ENCODE measurements around the gene RCAN2. TPM values are rescaled to one million over a fixed set of nuclear protein-coding genes. Genes with fewer than 3 reads are reported as not detected.
A peak's percentile ranks its signal among the peaks of the same experiment; 100 is the strongest.

RCAN2 gene
- total and polyA plus RNA-seq, 9 of the 15 experiments (the other 6 are each of a cell fraction or from before 2014, with no cell fraction given) = 0.04 TPM; not detected in 8

DNA sequence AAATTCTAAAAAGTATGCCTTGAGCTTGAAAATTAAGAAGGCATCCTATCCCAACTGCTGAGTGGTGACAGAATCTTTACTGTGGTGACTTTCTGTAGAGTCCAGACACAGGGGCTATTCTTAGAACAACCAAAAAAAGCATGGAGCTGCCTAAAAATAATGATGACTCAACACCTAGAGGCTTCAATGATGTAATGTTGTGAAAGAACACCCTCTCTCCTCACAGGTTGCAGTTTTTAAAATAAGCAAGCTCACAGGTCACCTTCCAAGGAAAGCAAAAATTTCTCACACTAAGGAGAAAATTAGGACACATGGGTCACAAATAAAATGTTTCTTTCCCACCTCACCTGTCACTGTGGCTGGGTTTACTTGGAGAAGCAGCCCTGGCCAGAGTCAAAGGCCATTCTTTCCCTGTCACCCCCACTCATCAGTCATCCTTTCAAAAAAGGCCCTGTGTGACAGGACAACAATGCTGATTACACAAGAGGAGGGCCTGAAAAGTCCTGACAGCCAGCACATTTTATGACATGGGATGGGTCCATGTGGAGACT, 53.5 kb downstream of the RCAN2 start (continued):
- TF ChIP-seq, protein P1, sequence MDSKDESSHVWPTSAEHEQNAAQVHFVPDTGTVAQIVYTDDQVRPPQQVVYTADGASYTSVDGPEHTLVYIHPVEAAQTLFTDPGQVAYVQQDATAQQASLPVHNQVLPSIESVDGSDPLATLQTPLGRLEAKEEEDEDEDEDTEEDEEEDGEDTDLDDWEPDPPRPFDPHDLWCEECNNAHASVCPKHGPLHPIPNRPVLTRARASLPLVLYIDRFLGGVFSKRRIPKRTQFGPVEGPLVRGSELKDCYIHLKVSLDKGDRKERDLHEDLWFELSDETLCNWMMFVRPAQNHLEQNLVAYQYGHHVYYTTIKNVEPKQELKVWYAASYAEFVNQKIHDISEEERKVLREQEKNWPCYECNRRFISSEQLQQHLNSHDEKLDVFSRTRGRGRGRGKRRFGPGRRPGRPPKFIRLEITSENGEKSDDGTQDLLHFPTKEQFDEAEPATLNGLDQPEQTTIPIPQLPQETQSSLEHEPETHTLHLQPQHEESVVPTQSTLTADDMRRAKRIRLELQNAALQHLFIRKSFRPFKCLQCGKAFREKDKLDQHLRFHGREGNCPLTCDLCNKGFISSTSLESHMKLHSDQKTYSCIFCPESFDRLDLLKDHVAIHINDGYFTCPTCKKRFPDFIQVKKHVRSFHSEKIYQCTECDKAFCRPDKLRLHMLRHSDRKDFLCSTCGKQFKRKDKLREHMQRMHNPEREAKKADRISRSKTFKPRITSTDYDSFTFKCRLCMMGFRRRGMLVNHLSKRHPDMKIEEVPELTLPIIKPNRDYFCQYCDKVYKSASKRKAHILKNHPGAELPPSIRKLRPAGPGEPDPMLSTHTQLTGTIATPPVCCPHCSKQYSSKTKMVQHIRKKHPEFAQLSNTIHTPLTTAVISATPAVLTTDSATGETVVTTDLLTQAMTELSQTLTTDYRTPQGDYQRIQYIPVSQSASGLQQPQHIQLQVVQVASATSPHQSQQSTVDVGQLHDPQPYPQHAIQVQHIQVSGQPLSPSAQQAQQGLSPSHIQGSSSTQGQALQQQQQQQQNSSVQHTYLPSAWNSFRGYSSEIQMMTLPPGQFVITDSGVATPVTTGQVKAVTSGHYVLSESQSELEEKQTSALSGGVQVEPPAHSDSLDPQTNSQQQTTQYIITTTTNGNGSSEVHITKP (IDR thresholded peaks at IDR 0.05; ENCODE audit: partially characterized antibody) = no peak
- TF ChIP-seq TRIM28 (IDR thresholded peaks at IDR 0.05) (no peak), CBX2 (IDR thresholded peaks at IDR 0.05; ENCODE audit: insufficient read depth, low read length, poor library complexity, severe bottlenecking) (no peak), BHLHE40 (IDR thresholded peaks at IDR 0.05; ENCODE audit: low read length) (no peak), NR2C2 (CRISPR knock-in tag; IDR thresholded peaks at IDR 0.05) (no peak), NR2C2 (tag; IDR thresholded peaks at IDR 0.05) (peak; percentile 82), HDAC3 (IDR thresholded peaks at IDR 0.05; ENCODE audit: borderline replicate concordance, partially characterized antibody) (peak; percentile 73), XRCC5 (IDR thresholded peaks at IDR 0.05; ENCODE audit: low read depth, low read length) (no peak), L3MBTL2 (IDR thresholded peaks at IDR 0.05) (peak; percentile 25; the same call in 1 of the 2 replicates), SMAD3 (CRISPR knock-in tag; conservative IDR thresholded peaks at IDR 0.05) (no peak), PYGO2 (tag; IDR thresholded peaks at IDR 0.05) (no peak), PRMT5 (CRISPR knock-in tag; IDR thresholded peaks at IDR 0.05) (no peak), ZZZ3 (IDR thresholded peaks at IDR 0.05) (no peak), ZEB2 (IDR thresholded peaks at IDR 0.05) (0 out of 2 replicates have a peak, but pooled peaks have one; percentile 43), POLR3G (IDR thresholded peaks at IDR 0.05; ENCODE audit: extremely low read depth, insufficient read length, insufficient replicate concordance) (no peak), ZNF699 (CRISPR knock-in tag; IDR thresholded peaks at IDR 0.05; ENCODE audit: insufficient replicate concordance) (no peak), SIN3B (IDR thresholded peaks at IDR 0.05; ENCODE audit: low read depth) (no peak), MTA3 (IDR thresholded peaks at IDR 0.05; ENCODE audit: borderline replicate concordance) (no peak), ZNF584 (CRISPR knock-in tag; IDR thresholded peaks at IDR 0.05; ENCODE audit: low read depth) (peak; percentile 80), NR3C1 (CRISPR knock-in tag; IDR thresholded peaks at IDR 0.05) (no peak)
- TF ChIP-seq, protein P2, sequence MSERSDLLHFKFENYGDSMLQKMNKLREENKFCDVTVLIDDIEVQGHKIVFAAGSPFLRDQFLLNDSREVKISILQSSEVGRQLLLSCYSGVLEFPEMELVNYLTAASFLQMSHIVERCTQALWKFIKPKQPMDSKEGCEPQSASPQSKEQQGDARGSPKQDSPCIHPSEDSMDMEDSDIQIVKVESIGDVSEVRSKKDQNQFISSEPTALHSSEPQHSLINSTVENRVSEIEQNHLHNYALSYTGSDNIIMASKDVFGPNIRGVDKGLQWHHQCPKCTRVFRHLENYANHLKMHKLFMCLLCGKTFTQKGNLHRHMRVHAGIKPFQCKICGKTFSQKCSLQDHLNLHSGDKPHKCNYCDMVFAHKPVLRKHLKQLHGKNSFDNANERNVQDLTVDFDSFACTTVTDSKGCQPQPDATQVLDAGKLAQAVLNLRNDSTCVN (CRISPR knock-in tag; IDR thresholded peaks at IDR 0.05) = no peak
- TF ChIP-seq, protein P3, sequence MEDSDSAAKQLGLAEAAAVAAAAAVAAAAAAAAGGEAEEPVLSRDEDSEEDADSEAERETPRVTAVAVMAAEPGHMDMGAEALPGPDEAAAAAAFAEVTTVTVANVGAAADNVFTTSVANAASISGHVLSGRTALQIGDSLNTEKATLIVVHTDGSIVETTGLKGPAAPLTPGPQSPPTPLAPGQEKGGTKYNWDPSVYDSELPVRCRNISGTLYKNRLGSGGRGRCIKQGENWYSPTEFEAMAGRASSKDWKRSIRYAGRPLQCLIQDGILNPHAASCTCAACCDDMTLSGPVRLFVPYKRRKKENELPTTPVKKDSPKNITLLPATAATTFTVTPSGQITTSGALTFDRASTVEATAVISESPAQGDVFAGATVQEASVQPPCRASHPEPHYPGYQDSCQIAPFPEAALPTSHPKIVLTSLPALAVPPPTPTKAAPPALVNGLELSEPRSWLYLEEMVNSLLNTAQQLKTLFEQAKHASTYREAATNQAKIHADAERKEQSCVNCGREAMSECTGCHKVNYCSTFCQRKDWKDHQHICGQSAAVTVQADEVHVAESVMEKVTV (CRISPR knock-in tag; IDR thresholded peaks at IDR 0.05) = no peak

All from K562 (cell line).